KMS-11 (cell line): ENCODE data around the gene BMPER.

ENCODE experiments used
- H2AFZ ChIP-seq: fragments of 200-600 bp; sonication (generic); 2 replicates; pipeline ENCODE4 v1.6.1; 2016; ENCODE audit warnings: antibody characterized with exemption, mixed run types, low read depth
- H3K27ac ChIP-seq: fragments of 200-600 bp; sonication (generic); 2 replicates; pipeline ENCODE4 v1.6.1; 2016; ENCODE audit warnings: mild to moderate bottlenecking, mixed run types
- H3K27me3 ChIP-seq: fragments of 200-600 bp; sonication (generic); 2 replicates; pipeline ENCODE4 v1.6.1; 2017; ENCODE audit warnings: mild to moderate bottlenecking, low read depth, mixed run types, moderate library complexity; ENCODE audit not compliant: insufficient read depth
- H3K36me3 ChIP-seq: fragments of 200-600 bp; sonication (generic); 2 replicates; pipeline ENCODE4 v1.6.1; 2017; ENCODE audit warnings: mild to moderate bottlenecking, mixed run types; ENCODE audit not compliant: insufficient read depth
- H3K4me1 ChIP-seq: fragments of 200-600 bp; sonication (generic); 2 replicates; pipeline ENCODE4 v1.6.1; 2016; ENCODE audit warnings: mild to moderate bottlenecking, low read depth, mixed run types; ENCODE audit not compliant: poor library complexity, severe bottlenecking
- H3K4me2 ChIP-seq: fragments of 200-600 bp; sonication (generic); 2 replicates; pipeline ENCODE4 v1.7.0; 2016; ENCODE audit warnings: mild to moderate bottlenecking, mixed run types
- H3K4me3 ChIP-seq: fragments of 200-600 bp; sonication (generic); IDR thresholded peaks from 2 replicates; pipeline ENCODE4 v1.6.1; 2017; ENCODE audit warnings: low read depth, low read length, mixed read lengths; ENCODE audit not compliant: insufficient read depth
- H3K79me2 ChIP-seq: fragments of 200-600 bp; sonication (generic); 2 replicates; pipeline ENCODE4 v1.6.1; 2016; ENCODE audit warnings: low read depth, mixed run types; ENCODE audit not compliant: insufficient read depth
- H3K9ac ChIP-seq: fragments of 200-600 bp; sonication (generic); 2 replicates; pipeline ENCODE4 v1.6.1; 2016; ENCODE audit warnings: mild to moderate bottlenecking, mixed run types
- H4K20me1 ChIP-seq: fragments of 200-600 bp; sonication (generic); 2 replicates; pipeline ENCODE4 v1.6.1; 2016; ENCODE audit warnings: mild to moderate bottlenecking, mixed run types; ENCODE audit not compliant: insufficient read depth
- CTCF ChIP-seq: fragments of 200-600 bp; sonication (generic); conservative IDR thresholded peaks from 2 replicates; pipeline ENCODE4 v1.6.1; 2017; ENCODE audit warnings: low read depth, mild to moderate bottlenecking, antibody characterized with exemption, low read length, moderate library complexity, mixed read lengths

The BMPER gene

GRCh38 chr7:34081935-34082334 is 176.6 kb downstream of the BMPER start:
- no peak for TF ChIP-seq CTCF
- H3K36me3 ChIP-seq: no peaks in the 10 kb centered on the region
- H3K9ac ChIP-seq: no peak overlapping the region
- no peak overlapping the region for H3K27ac ChIP-seq
- H3K4me1 ChIP-seq: no peaks in the 10 kb centered on the region
- no peak overlapping the region for H3K4me2 ChIP-seq
- H3K4me3 ChIP-seq: no peak overlapping the region
- no peaks in the 10 kb centered on the region for H3K27me3 ChIP-seq
- no peaks in the 10 kb centered on the region for H3K79me2 ChIP-seq
- H4K20me1 ChIP-seq: no peaks in the 10 kb centered on the region
- no peak overlapping the region for H2AFZ ChIP-seq

GRCh38 chr7:34083440-34083839 is 178.1 kb downstream of the BMPER start:
- Histone ChIP-seq H3K4me2 (no peak overlapping the region), H3K27me3 (no peaks in the 10 kb centered on the region), H3K4me1 (no peaks in the 10 kb centered on the region), H3K27ac (no peak overlapping the region), H2AFZ (no peak overlapping the region), H3K4me3 (no peak overlapping the region), H3K79me2 (no peaks in the 10 kb centered on the region), H4K20me1 (no peaks in the 10 kb centered on the region), H3K36me3 (no peaks in the 10 kb centered on the region), H3K9ac (no peak overlapping the region)
- TF ChIP-seq CTCF: no peak

- Histone ChIP-seq H3K27ac (no peak overlapping the region), H4K20me1 (no peaks in the 10 kb centered on the region), H3K4me2 (no peak overlapping the region), H3K79me2 (no peaks in the 10 kb centered on the region), H3K36me3 (no peaks in the 10 kb centered on the region), H3K9ac (no peak overlapping the region), H3K27me3 (no peaks in the 10 kb centered on the region), H2AFZ (no peak overlapping the region), H3K4me1 (no peaks in the 10 kb centered on the region), H3K4me3 (no peak overlapping the region)
- no peak for TF ChIP-seq CTCF
Observed at GRCh38 chr7:34084651-34085050, 179.3 kb downstream of the BMPER start.

- Histone ChIP-seq H3K4me3 (no peak overlapping the region), H3K4me1 (no peaks in the 10 kb centered on the region), H2AFZ (no peak overlapping the region), H3K9ac (no peak overlapping the region), H4K20me1 (no peaks in the 10 kb centered on the region), H3K79me2 (no peaks in the 10 kb centered on the region), H3K27me3 (no peaks in the 10 kb centered on the region), H3K4me2 (no peak overlapping the region), H3K36me3 (no peaks in the 10 kb centered on the region), H3K27ac (no peak overlapping the region)
- no peak for TF ChIP-seq CTCF
Observed at GRCh38 chr7:34086064-34086463, 180.7 kb downstream of the BMPER start.

GRCh38 chr7:34086981-34087380 is 181.6 kb downstream of the BMPER start:
- H3K79me2 ChIP-seq: no peaks in the 10 kb centered on the region
- H3K4me2 ChIP-seq: no peak overlapping the region
- no peaks in the 10 kb centered on the region for H3K27me3 ChIP-seq
- no peak overlapping the region for H2AFZ ChIP-seq
- no peaks in the 10 kb centered on the region for H4K20me1 ChIP-seq
- no peak overlapping the region for H3K9ac ChIP-seq
- TF ChIP-seq CTCF: no peak
- no peak overlapping the region for H3K27ac ChIP-seq
- H3K36me3 ChIP-seq: no peaks in the 10 kb centered on the region
- H3K4me3 ChIP-seq: no peak overlapping the region
- H3K4me1 ChIP-seq: no peaks in the 10 kb centered on the region
